Left lung (tissue), 10 donors: ENCODE results near the gene CCDC181. TPM values are rescaled to one million over a fixed set of nuclear protein-coding genes. Genes with fewer than 3 reads are reported as not detected.

Experiments used
- ATAC-seq: fragments of 200-7000 bp; cut with Tn5 transposase; one replicate; pipeline ENCODE4 v1.9.1; 2020; ENCODE audit warnings: moderate library complexity
- DNase-seq, 4 donors: peaks; one replicate each; pipeline ENCODE4 v3.0.0-alpha.2; 2013 to 2020
- H3K27ac ChIP-seq, 2 donors: fragments of 200-600 bp; sonication (generic) in 1 of 2; one replicate each; pipeline versions ENCODE4 v1.5.0 to v1.8.0; 2020 to 2021
- H3K27me3 ChIP-seq, 2 donors: fragments of 200-600 bp; sonication (generic) in 1 of 2; one replicate each; pipeline versions ENCODE4 v1.5.0 to v1.8.0; 2020 to 2021
- H3K36me3 ChIP-seq, 2 donors: fragments of 200-600 bp; sonication (generic) in 1 of 2; one replicate each; pipeline versions ENCODE4 v1.5.0 to v1.8.0; 2020 to 2021
- H3K4me1 ChIP-seq, 2 donors: fragments of 200-600 bp; one replicate each; pipeline ENCODE4 v1.8.0; 2021
- H3K4me3 ChIP-seq, 2 donors: fragments of 200-600 bp; sonication (generic) in 1 of 2; one replicate each; pipeline versions ENCODE4 v1.5.0 to v1.8.0; 2020 to 2021; ENCODE audit warnings: mild to moderate bottlenecking in 1 of 2
- H3K9me3 ChIP-seq, 2 donors: fragments of 200-600 bp; sonication (generic) in 1 of 2; one replicate each; pipeline versions ENCODE4 v1.5.0 to v1.8.0; 2020 to 2021
- intact Hi-C, 2 donors: fragments of 100-400 bp; cut with DNase I; formaldehyde crosslinking; loops; one replicate each; pipeline versions ENCODE4 v1.11.2 to v1.14.2; 2022
- polyA plus RNA-seq, 6 donors: library from polyadenylated mRNA; unstranded; fragments of 120-200 nt; gene quantifications; one replicate each; pipeline ENCODE4 v1.2.1, GENCODE V29; 2013; ENCODE audit not compliant: insufficient read length in 6 of 6
- total RNA-seq, 2 donors: library from RNA; stranded (reverse); fragmentation: NEBNext Ultra II Directional; extraction: Animal tissue kit (Norgen Biotek cat#: 25700); gene quantifications; one replicate each; pipeline ENCODE4 v1.2.1, GENCODE V29; 2021
- TF ChIP-seq, protein P1 (sequence below), 2 donors: fragments of 200-600 bp; sonication (generic) in 1 of 2; IDR thresholded peaks; one replicate each; pipeline versions ENCODE4 v1.5.0 to v1.8.0; 2021; ENCODE audit warnings: antibody characterized with exemption in 2 of 2
- donor health status: DM: no; HTN: yes; CAD: no.
- donor health status: DM: no; HTN: no; CAD: no.

CCDC181 gene
- total and polyA plus RNA-seq, 8 donors, result 0.35 to 5.8 (median 3.8) TPM

DNA sequence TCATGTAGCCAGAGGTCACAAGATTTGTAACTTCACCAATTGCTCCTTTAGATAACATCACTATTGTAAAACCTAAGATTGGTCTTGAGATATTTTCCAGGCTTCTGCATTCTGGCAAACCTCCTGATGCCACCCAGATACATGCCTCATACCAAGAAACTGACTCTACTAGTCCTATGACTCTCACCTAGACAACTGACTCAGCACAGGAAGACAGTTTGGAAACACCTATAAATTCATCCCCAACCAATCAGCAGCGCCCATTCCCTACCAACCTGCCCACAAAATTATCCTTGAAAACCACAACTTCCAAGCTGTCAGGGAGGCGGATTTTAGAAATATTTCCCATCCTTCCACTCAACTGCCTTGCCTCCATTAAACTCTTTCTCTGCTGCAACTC is 62.3 kb downstream of the CCDC181 start:
- Histone ChIP-seq H3K4me1 (peaks cover 9 to 25% of the 10 kb centered on the region in 2 donors), H3K4me3 (no peak overlapping the region), H3K36me3 (peaks cover 0 to 2% of the 10 kb centered on the region in 2 donors), H3K27ac (no peak overlapping the region), H3K27me3 (no peaks in the 10 kb centered on the region), H3K9me3 (no peaks in the 10 kb centered on the region)
- intact Hi-C loops, result no loop called here
- no peak for ATAC-seq
- DNase-seq, result no peak
- TF ChIP-seq, protein P1, sequence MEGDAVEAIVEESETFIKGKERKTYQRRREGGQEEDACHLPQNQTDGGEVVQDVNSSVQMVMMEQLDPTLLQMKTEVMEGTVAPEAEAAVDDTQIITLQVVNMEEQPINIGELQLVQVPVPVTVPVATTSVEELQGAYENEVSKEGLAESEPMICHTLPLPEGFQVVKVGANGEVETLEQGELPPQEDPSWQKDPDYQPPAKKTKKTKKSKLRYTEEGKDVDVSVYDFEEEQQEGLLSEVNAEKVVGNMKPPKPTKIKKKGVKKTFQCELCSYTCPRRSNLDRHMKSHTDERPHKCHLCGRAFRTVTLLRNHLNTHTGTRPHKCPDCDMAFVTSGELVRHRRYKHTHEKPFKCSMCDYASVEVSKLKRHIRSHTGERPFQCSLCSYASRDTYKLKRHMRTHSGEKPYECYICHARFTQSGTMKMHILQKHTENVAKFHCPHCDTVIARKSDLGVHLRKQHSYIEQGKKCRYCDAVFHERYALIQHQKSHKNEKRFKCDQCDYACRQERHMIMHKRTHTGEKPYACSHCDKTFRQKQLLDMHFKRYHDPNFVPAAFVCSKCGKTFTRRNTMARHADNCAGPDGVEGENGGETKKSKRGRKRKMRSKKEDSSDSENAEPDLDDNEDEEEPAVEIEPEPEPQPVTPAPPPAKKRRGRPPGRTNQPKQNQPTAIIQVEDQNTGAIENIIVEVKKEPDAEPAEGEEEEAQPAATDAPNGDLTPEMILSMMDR (IDR thresholded peaks at IDR 0.05), result no peak

DNA sequence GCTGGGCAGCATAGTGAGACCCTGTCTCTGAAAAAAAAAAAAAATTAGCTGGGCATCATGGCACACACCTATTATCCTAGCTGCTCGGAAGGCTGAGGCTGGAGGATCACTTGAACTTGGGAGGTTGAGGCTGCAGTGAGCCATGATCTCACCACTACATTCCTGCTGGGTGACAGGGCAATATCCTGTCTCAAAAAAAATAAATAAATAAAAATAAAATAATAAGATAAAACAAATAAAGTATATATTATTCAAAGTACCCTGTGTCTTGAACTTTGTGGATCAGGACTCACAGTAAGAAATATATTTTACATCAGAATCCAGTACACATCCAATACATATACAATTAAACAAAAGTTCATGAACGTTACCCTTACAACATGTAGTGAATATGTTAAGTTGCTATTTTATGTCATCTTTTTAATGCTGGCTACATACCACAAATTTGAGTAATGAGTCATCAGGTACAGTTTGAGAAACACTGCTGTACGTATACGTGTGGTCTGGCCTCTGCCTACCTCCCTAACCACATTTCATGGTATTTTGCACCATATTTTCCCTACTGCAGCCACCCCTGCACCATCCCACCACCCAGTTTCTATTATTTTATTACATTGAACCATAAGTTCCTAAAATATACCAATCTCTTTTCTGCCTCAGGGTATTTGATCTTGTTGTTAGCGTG is 64.1 kb downstream of the CCDC181 start:
- TF ChIP-seq, protein P1 (IDR thresholded peaks at IDR 0.05), result no peak
- Histone ChIP-seq H3K27ac (no peak overlapping the region), H3K9me3 (no peaks in the 10 kb centered on the region), H3K4me1 (peaks cover 0 to 12% of the 10 kb centered on the region in 2 donors), H3K27me3 (no peaks in the 10 kb centered on the region), H3K4me3 (no peak overlapping the region), H3K36me3 (no peaks in the 10 kb centered on the region)
- DNase-seq (no peak), ATAC-seq (no peak)
- intact Hi-C loops, result no loop called here

DNA sequence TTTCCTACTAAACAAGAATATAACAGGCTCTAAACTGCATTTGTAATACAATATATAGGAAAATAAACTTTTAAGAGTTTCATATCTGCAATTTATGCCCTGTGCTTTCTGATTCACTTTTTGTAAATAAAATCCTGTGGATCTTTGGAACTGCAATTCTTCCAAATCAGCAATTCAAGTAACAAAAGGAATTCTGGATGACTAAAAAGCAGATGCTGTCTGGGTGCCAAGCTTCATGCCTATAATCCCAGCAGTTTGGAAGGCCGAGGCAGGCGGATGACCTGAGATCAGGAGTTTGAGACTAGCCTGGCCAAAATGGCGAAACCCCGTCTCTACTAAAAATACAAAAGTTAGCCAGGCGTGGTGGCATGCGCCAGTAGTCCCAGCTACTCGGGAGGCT is 66.0 kb downstream of the CCDC181 start:
- ATAC-seq (no peak), DNase-seq (peak in 1 of 4 donors; percentile 31)
- Histone ChIP-seq H3K9me3 (no peaks in the 10 kb centered on the region), H3K36me3 (no peaks in the 10 kb centered on the region), H3K27me3 (no peaks in the 10 kb centered on the region), H3K27ac (no peak overlapping the region), H3K4me1 (peaks cover 0 to 1% of the 10 kb centered on the region in 2 donors), H3K4me3 (no peak overlapping the region)
- intact Hi-C loops, result no loop called here
- TF ChIP-seq, protein P1 (IDR thresholded peaks at IDR 0.05), result no peak

DNA sequence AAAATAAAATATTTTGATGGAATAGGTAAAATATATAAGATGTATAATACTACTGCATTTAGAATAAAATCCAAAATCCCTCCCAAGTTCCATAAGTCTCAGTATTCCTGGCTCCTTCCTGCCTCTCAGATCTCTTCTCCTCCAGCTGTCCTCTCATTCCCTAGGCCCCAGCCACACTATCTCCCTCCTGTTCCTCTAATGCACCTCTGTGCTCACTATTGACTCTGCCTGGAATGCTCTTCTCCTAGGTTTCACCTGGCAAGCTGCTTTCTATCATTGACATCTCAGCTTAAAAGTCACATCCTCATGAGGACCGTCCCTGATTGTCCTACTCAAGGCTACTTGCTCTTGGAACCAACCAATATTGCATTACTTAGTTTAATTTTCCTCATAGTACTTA is 66.9 kb downstream of the CCDC181 start:
- H3K4me1 ChIP-seq, result no peaks in the 10 kb centered on the region
- H3K4me3 ChIP-seq, result no peak overlapping the region
- H3K36me3 ChIP-seq, result no peaks in the 10 kb centered on the region
- TF ChIP-seq, protein P1 (IDR thresholded peaks at IDR 0.05), result no peak
- no peaks in the 10 kb centered on the region for H3K27me3 ChIP-seq
- H3K27ac ChIP-seq, result no peak overlapping the region
- ATAC-seq (no peak), DNase-seq (no peak)
- no peaks in the 10 kb centered on the region for H3K9me3 ChIP-seq
- intact Hi-C loops, result no loop called here

DNA sequence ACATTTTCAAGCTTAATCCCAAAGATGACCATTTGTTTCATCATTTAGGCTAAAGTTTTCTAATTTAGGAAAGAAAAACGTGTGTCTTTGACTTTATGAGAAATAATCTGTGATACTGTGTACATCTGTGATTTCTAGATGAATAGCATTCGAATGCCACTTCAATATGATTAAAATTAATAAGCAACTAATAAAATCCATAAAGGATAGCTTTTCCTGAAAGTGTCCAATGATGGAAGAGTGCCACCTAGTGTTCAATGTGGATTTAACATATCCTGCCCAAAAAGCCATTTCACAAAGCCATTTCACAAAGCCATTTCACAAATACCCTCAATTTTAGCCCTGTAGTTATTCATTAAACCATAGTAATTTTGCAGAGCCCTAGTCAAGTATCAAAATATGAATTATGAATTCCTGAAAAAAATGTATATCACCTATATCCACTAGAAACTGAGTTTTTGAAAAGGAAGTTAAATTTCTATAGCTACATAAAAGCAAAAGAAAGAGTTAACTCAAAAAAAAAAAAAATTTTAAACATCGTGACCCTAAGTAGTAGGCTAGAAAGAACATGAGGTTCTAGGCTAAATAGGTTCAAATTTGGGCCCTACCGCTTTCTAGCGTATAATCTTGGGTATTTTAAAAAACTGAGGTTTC is 78.8 kb downstream of the CCDC181 start:
- peak in 2 of 4 donors; percentile 59 to 71 for DNase-seq
- TF ChIP-seq, protein P1 (IDR thresholded peaks at IDR 0.05), result peak; percentile 72 to 76
- intact Hi-C loops, result loop anchor here in 1 of 2 donors (5.0 kb wide), 1 partner anchor 746 kb away; no protein-coding TSS in a partner anchor
- H3K4me3 ChIP-seq, result no peak overlapping the region
- no peak overlapping the region for H3K27ac ChIP-seq
- H3K27me3 ChIP-seq, result no peaks in the 10 kb centered on the region
- H3K9me3 ChIP-seq, result no peaks in the 10 kb centered on the region
- H3K36me3 ChIP-seq, result no peaks in the 10 kb centered on the region
- peak; percentile 70 for ATAC-seq
- no peaks in the 10 kb centered on the region for H3K4me1 ChIP-seq
